Cardiac muscle cell (in vitro differentiated cells and primary cell): ENCODE measurements around the gene CRYBG2. TPM values are rescaled to one million over a fixed set of nuclear protein-coding genes. Genes with fewer than 3 reads are reported as not detected.
"Not testable (repeated sequence)": the region's sequence is repeated elsewhere in the genome, so short reads cannot be mapped to it uniquely, and the experiment has no call there.

Experiments
- DNase-seq, 2 donors: peaks; one replicate each; pipeline versions ENCODE4 v3.0.0 to v3.0.0-alpha.2; 2010 to 2017; ENCODE audit warnings: low read depth in 1 of 2, low spot score in 1 of 2
- H3K27ac ChIP-seq: fragments of 200-600 bp; sonication (generic); 2 replicates; pipeline ENCODE4 v1.5.1; 2016
- H3K27me3 ChIP-seq: fragments of 200-600 bp; sonication (generic); 2 replicates; pipeline ENCODE4 v1.6.0; 2016; ENCODE audit warnings: control low read depth
- H3K36me3 ChIP-seq: fragments of 200-600 bp; sonication (generic); 2 replicates; pipeline ENCODE4 v1.5.1; 2016; ENCODE audit warnings: control low read depth
- H3K4me1 ChIP-seq: fragments of 200-600 bp; sonication (generic); 2 replicates; pipeline ENCODE4 v1.8.1; 2017; ENCODE audit warnings: low read depth, mild to moderate bottlenecking, mixed run types
- H3K4me3 ChIP-seq: fragments of 200-600 bp; sonication (generic); 2 replicates; pipeline ENCODE4 v1.5.1; 2016; ENCODE audit warnings: mild to moderate bottlenecking
- H3K9me3 ChIP-seq: fragments of 200-600 bp; sonication (generic); 2 replicates; pipeline ENCODE4 v1.5.1; 2017; ENCODE audit warnings: low read depth, mild to moderate bottlenecking, control low read depth
- polyA plus RNA-seq: library from polyadenylated mRNA; unstranded; fragments of >200 nt; fragmentation: Nextera tagmentation; extraction: Ambion mirVana; gene quantifications from 2 replicates; pipeline ENCODE4 v1.2.1, GENCODE V29; 2016
- total RNA-seq: library from RNA; depleted of rRNA; stranded (reverse); fragments of >200 nt; gene quantifications from 2 replicates; pipeline ENCODE4 v1.2.3, GENCODE V29; 2016
- TF ChIP-seq, protein P1 (sequence below): IDR thresholded peaks from 2 replicates; pipeline ENCODE4 v1.5.1; 2012; ENCODE audit warnings: low read depth, mild to moderate bottlenecking, low read length

The CRYBG2 gene
- total and polyA plus RNA-seq, 2 experiments from 2014 or later: 0.06 to 1.7 TPM

DNA sequence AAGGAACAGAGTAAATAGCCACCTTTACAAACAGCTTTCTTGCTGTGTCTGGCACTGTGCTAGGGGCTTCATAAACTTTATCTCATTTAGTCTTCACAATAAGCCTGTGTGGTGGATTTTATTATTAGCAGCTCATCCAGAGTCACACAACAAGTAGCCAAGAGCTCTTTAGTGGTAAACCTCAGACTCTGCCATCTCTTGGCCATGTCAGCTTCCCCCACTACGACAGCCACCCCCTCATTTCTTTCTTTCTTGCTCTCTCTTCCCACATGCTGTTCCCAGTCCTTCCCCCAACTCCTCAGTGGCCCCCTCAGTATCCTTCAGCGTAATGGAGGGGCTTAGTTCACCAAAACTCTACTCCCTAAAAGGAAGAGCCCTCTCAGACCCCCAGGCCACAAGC is 19.9 kb upstream of the CRYBG2 start:
- Histone ChIP-seq H3K27me3 (no peaks in the 10 kb centered on the region), H3K27ac (no peak overlapping the region), H3K4me3 (no peak overlapping the region), H3K9me3 (no peaks in the 10 kb centered on the region), H3K36me3 (no peaks in the 10 kb centered on the region), H3K4me1 (no peaks in the 10 kb centered on the region)
- DNase-seq: no peak
- TF ChIP-seq, protein P1, sequence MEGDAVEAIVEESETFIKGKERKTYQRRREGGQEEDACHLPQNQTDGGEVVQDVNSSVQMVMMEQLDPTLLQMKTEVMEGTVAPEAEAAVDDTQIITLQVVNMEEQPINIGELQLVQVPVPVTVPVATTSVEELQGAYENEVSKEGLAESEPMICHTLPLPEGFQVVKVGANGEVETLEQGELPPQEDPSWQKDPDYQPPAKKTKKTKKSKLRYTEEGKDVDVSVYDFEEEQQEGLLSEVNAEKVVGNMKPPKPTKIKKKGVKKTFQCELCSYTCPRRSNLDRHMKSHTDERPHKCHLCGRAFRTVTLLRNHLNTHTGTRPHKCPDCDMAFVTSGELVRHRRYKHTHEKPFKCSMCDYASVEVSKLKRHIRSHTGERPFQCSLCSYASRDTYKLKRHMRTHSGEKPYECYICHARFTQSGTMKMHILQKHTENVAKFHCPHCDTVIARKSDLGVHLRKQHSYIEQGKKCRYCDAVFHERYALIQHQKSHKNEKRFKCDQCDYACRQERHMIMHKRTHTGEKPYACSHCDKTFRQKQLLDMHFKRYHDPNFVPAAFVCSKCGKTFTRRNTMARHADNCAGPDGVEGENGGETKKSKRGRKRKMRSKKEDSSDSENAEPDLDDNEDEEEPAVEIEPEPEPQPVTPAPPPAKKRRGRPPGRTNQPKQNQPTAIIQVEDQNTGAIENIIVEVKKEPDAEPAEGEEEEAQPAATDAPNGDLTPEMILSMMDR: no peak

DNA sequence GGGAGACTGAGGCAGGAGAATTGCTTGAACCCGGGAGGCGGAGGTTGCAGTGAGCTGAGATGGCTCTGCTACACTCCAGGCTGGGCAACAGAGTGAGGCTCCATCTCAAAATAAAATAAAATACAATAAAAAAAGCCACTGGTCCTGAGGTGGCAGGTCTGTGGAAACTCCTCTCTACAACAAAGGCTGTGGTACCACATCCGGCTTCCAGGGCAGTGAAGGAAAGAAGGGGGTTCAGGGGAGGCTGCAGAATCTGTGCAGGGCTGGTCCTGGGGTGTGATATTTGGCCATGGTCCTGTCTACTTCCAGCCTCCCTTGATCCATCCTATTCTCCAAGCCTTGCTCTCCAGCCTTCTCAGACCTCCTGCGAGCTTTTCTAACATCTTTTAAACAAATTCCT is 19.4 kb upstream of the CRYBG2 start:
- H3K27ac ChIP-seq: no peak overlapping the region
- no peaks in the 10 kb centered on the region for H3K9me3 ChIP-seq
- no peaks in the 10 kb centered on the region for H3K4me1 ChIP-seq
- H3K27me3 ChIP-seq: no peaks in the 10 kb centered on the region
- DNase-seq: no peak
- no peaks in the 10 kb centered on the region for H3K36me3 ChIP-seq
- H3K4me3 ChIP-seq: no peak overlapping the region
- TF ChIP-seq, protein P1: no peak

DNA sequence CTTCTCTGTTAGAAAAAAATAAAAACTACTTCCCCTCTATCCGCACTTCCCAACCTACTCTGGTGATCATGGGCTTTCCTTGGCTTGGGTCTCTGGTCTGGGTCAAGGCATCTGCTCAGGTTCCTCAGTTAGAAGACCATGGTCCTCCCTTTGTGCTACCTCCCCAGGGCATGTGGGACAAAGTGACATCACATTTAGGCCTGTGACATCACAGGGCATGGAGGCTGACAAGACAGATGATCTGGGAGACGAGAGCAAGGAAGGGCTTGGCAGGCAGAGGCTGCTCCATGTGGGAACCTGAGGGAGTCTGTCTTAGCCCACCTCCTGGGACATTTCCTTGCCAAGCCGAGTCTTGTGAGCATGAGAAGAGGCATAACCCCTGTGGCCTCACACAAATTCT is 18.7 kb upstream of the CRYBG2 start, which contains the start of gene ZNF683:
Gene ZNF683, minus strand, starts transcription at position 140 of the 400 bp plus-strand sequence. CDS start 4,179 bp downstream, outside the sequence.
- H3K27ac ChIP-seq, DNase-seq, H3K9me3 ChIP-seq, H3K36me3 ChIP-seq, H3K27me3 ChIP-seq, H3K4me3 ChIP-seq, H3K4me1 ChIP-seq: not testable (repeated sequence)

DNA sequence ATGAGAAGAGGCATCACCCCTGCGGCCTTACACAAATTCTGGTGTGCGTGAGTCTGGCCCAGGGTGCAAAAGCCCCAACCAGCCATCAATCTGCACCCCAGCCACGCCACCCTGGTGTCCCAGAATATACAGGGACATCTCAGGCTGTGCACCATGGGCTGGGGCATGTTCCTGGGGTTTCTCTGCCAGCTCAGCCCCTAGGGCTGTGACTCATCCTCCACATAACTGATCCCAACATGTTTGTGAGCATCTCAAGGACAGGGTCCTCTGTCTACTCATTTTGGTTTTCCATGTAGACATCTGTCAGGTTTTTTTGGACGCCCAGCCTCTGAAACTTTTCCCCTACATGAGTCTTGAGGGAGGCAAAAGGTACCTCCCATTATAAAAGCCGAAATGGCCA is 18.1 kb upstream of the CRYBG2 start:
- H3K27me3 ChIP-seq: no peaks in the 10 kb centered on the region
- no peak overlapping the region for H3K27ac ChIP-seq
- DNase-seq: no peak
- H3K4me3 ChIP-seq: no peak overlapping the region
- no peaks in the 10 kb centered on the region for H3K4me1 ChIP-seq
- H3K9me3 ChIP-seq: no peaks in the 10 kb centered on the region
- TF ChIP-seq, protein P1: no peak
- no peaks in the 10 kb centered on the region for H3K36me3 ChIP-seq

DNA sequence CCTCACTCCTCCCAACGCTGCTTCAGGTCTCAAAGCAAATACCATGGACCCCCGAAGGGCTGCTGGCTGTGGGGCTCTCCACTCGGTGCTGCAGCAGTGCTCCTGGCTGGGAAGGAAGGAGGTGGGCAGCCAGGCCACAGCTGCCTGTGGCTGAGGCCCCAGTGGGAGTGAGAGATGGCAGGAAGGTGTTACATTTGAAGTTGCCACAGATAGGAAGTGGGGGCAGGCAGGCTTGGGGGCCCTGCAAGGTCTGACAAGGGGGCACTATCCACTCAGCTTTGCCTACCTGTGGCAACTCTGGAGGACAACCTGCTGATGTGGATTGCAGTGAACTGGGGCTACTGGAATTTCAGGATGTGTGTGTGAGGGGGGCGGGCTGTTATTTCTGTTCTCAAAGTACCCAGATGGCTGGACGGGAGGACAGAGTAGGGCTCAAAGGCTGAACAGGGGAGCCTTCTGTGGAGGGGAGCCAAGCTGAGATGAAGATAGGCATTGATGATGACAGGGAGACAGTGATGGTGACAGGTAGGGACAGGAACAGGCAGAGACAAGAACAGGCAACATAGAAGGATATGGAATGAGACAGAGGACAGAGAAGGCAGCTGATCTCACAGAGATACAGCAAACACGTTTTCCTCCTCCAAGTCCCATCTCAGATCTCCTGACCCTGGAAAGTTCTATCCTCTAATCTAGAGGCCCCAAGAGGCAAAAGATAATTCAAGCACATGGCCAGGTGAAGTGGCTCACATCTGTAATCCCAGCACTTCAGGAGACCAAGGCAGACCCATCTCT is 16.9 kb upstream of the CRYBG2 start:
- Histone ChIP-seq H3K4me3 (no peak overlapping the region), H3K4me1 (no peaks in the 10 kb centered on the region), H3K36me3 (no peaks in the 10 kb centered on the region), H3K27ac (no peak overlapping the region), H3K27me3 (no peaks in the 10 kb centered on the region), H3K9me3 (no peaks in the 10 kb centered on the region)
- TF ChIP-seq, protein P1: no peak
- no peak for DNase-seq

DNA sequence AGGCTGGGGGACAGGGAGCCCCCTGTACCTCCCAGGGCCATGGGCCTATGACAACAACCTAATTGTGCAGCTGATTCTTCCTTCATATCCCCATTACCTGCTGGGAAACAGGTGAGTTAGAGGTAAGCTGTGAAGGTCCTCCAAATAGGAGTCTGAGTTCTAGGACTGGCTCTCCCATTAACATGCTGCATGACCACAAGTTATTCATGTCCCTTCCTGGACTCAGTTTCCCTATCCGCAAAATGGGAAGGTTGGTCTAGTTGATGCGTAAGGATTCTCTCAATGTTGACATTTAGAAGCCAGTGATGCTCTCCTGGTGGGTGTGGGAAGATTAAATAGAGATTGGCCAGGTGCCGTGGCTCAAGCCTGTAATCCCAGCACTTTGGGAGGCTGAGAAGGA is 14.6 kb upstream of the CRYBG2 start:
- Histone ChIP-seq H3K4me3 (no peak overlapping the region), H3K27me3 (peaks cover 3% of the 10 kb centered on the region), H3K27ac (no peak overlapping the region), H3K36me3 (no peaks in the 10 kb centered on the region), H3K9me3 (no peaks in the 10 kb centered on the region), H3K4me1 (no peaks in the 10 kb centered on the region)
- TF ChIP-seq, protein P1: no peak
- DNase-seq: no peak
